Measurements from ENCODE around the gene KSR1. TPM values are rescaled to one million over a fixed set of nuclear protein-coding genes. Genes with fewer than 3 reads are reported as not detected.

KSR1 gene
- total RNA-seq, 2 experiments from 2014 or later = 19.4 to 25.3 TPM

GRCh38 chr17:27536781-27537180 is 80.5 kb downstream of the KSR1 start:
- intact Hi-C loops (cut with DNase I, micrococcal nuclease) = loop anchor here in 1 of 2 experiments (10.0 kb wide), 2 partner anchors 52 to 102 kb away; no protein-coding TSS in a partner anchor
- H3K27ac ChIP-seq (ENCODE audit: low read depth in 1 of 2, low read length in 2 of 2) = no peak overlapping the region

GRCh38 chr17:27538156-27538955 is 82.1 kb downstream of the KSR1 start:
- DNase-seq (no peak), ATAC-seq (ENCODE audit: poor library complexity) (no peak)
- Mint-ChIP-seq H3K4me3 (no peak overlapping the region), H3K4me1 (ENCODE audit: low read depth) (peaks cover 16% of the 10 kb centered on the region), H3K9me3 (no peaks in the 10 kb centered on the region), H3K36me3 (ENCODE audit: low read depth) (no peaks in the 10 kb centered on the region), H3K27me3 (no peaks in the 10 kb centered on the region), H3K27ac (no peak overlapping the region)
- Histone ChIP-seq H3K27ac (ENCODE audit: low read depth in 1 of 2, low read length in 2 of 2) (no peak overlapping the region), H3K4me3 (ENCODE audit: low read length) (no peak overlapping the region), H3K36me3 (ENCODE audit: insufficient read depth, low read length) (no peaks in the 10 kb centered on the region), H3K4me1 (ENCODE audit: insufficient read depth, low read length) (peaks cover 14% of the 10 kb centered on the region), H3K27me3 (ENCODE audit: control insufficient read depth in 1 of 2, insufficient read depth in 2 of 2, low read length in 2 of 2) (no peaks in the 10 kb centered on the region), H3K9me3 (ENCODE audit: control insufficient read depth in 1 of 2, insufficient read depth in 1 of 2, low read length in 2 of 2) (no peaks in the 10 kb centered on the region)
- CTCF ChIA-PET = no interaction called here
- POLR2A ChIA-PET = no interaction called here
- intact Hi-C loops (cut with DNase I, micrococcal nuclease) = loop anchor here in 1 of 2 experiments (10.0 kb wide), 2 partner anchors 54 to 104 kb away; no protein-coding TSS in a partner anchor
- TF ChIP-seq CTCF (IDR thresholded peaks at IDR 0.05) = no peak

More at GRCh38 chr17:27536781-27537180, 80.5 kb downstream of the KSR1 start:
- peaks cover 9% of the 10 kb centered on the region for H3K4me1 Mint-ChIP-seq (ENCODE audit: low read depth)
- ChIA-PET POLR2A (no interaction called here), CTCF (no interaction called here)
- no peaks in the 10 kb centered on the region for H3K27me3 Mint-ChIP-seq
- no peak for DNase-seq
- TF ChIP-seq CTCF (IDR thresholded peaks at IDR 0.05) = no peak
- no peaks in the 10 kb centered on the region for H3K36me3 Mint-ChIP-seq (ENCODE audit: low read depth)
- no peaks in the 10 kb centered on the region for H3K9me3 Mint-ChIP-seq
- Histone ChIP-seq H3K9me3 (ENCODE audit: control insufficient read depth in 1 of 2, insufficient read depth in 1 of 2, low read length in 2 of 2) (no peaks in the 10 kb centered on the region), H3K36me3 (ENCODE audit: insufficient read depth, low read length) (no peaks in the 10 kb centered on the region), H3K4me3 (ENCODE audit: low read length) (no peak overlapping the region), H3K4me1 (ENCODE audit: insufficient read depth, low read length) (peaks cover 7% of the 10 kb centered on the region), H3K27me3 (ENCODE audit: control insufficient read depth in 1 of 2, insufficient read depth in 2 of 2, low read length in 2 of 2) (no peaks in the 10 kb centered on the region)
- H3K4me3 Mint-ChIP-seq = no peak overlapping the region
- ATAC-seq (ENCODE audit: poor library complexity) = no peak
- H3K27ac Mint-ChIP-seq = no peak overlapping the region

GRCh38 chr17:27539152-27539551 is 82.9 kb downstream of the KSR1 start:
- intact Hi-C loops (cut with DNase I, micrococcal nuclease) = loop anchor here in 1 of 2 experiments (10.0 kb wide), 2 partner anchors 54 to 104 kb away; no protein-coding TSS in a partner anchor
- no peaks in the 10 kb centered on the region for H3K36me3 Mint-ChIP-seq (ENCODE audit: low read depth)
- Histone ChIP-seq H3K36me3 (ENCODE audit: insufficient read depth, low read length) (no peaks in the 10 kb centered on the region), H3K27ac (ENCODE audit: low read depth in 1 of 2, low read length in 2 of 2) (no peak overlapping the region), H3K27me3 (ENCODE audit: control insufficient read depth in 1 of 2, insufficient read depth in 2 of 2, low read length in 2 of 2) (no peaks in the 10 kb centered on the region), H3K9me3 (ENCODE audit: control insufficient read depth in 1 of 2, insufficient read depth in 1 of 2, low read length in 2 of 2) (no peaks in the 10 kb centered on the region), H3K4me3 (ENCODE audit: low read length) (no peak overlapping the region), H3K4me1 (ENCODE audit: insufficient read depth, low read length) (peaks cover 22% of the 10 kb centered on the region)
- H3K4me3 Mint-ChIP-seq = no peak overlapping the region
- H3K9me3 Mint-ChIP-seq = no peaks in the 10 kb centered on the region
- no peak for TF ChIP-seq CTCF (IDR thresholded peaks at IDR 0.05)
- H3K4me1 Mint-ChIP-seq (ENCODE audit: low read depth) = peaks cover 19% of the 10 kb centered on the region
- no peak for ATAC-seq (ENCODE audit: poor library complexity)
- no peak for DNase-seq
- H3K27ac Mint-ChIP-seq = no peak overlapping the region
- ChIA-PET POLR2A (no interaction called here), CTCF (no interaction called here)
- no peaks in the 10 kb centered on the region for H3K27me3 Mint-ChIP-seq
